ENCODE data around the gene WDFY2.

GRCh38 chr13:51770681-51771417, 186.6 kb downstream of the WDFY2 start:
- no peak for TF ChIP-seq CTCF (IDR thresholded peaks at IDR 0.05)
- TF ChIP-seq POLR2A (IDR thresholded peaks at IDR 0.05), result no peak
- TF ChIP-seq POLR2AphosphoS5 (IDR thresholded peaks at IDR 0.05), result peak in 2 of 3 donors; percentile 27 to 52

Measured in stomach (tissue), 4 donors.